Adrenal gland (tissue), 12 donors: ENCODE results near the gene DBNDD1. TPM values are rescaled to one million over a fixed set of nuclear protein-coding genes. Genes with fewer than 3 reads are reported as not detected.

Experiments used
- DNase-seq, 7 donors: peaks; one replicate each; pipeline ENCODE4 v3.0.0-alpha.2; 2019 to 2020
- H3K27ac ChIP-seq, 5 donors: fragments of 200-600 bp; sonication (generic) in 4 of 5; 1 replicate in 3 of 5; 2 replicates in 2 of 5; pipeline versions ENCODE4 v1.5.1 to v1.8.0; 2016 to 2020; ENCODE audit warnings: mild to moderate bottlenecking in 1 of 5
- H3K27me3 ChIP-seq: fragments of 200-600 bp; 2 replicates; pipeline ENCODE4 v1.8.0; 2021
- H3K36me3 ChIP-seq, 2 donors: fragments of 200-600 bp; replicated peaks in 1 of 2; 1 replicate in 1 of 2; 2 replicates in 1 of 2; pipeline versions ENCODE4 v1.5.1 to v1.8.0; 2018 to 2022
- H3K4me1 ChIP-seq, 2 donors: fragments of 200-600 bp; replicated peaks in 1 of 2; 1 replicate in 1 of 2; 2 replicates in 1 of 2; pipeline versions ENCODE4 v1.5.1 to v1.8.0; 2018 to 2021
- H3K4me3 ChIP-seq, 4 donors: fragments of 200-600 bp; sonication (generic) in 3 of 4; one replicate each; pipeline ENCODE4 v1.5.1; 2016 to 2018
- H3K9me3 ChIP-seq, 3 donors: fragments of 200-600 bp; sonication (generic) in 1 of 3; replicated peaks in 1 of 3; 1 replicate in 2 of 3; 2 replicates in 1 of 3; pipeline versions ENCODE4 v1.5.1 to v1.8.0; 2016 to 2021
- CTCF ChIP-seq, 6 experiments: fragments of 450-650 bp in 4 of 6; fragments of 200-600 bp in 2 of 6; sonication (generic) in 1 of 6; IDR thresholded peaks; 1 replicate in 5 of 6; 2 replicates in 1 of 6; pipeline versions ENCODE4 v1.5.1 to v1.8.0; 2016 to 2021; ENCODE audit warnings: antibody characterized with exemption in 6 of 6, mild to moderate bottlenecking in 2 of 6, moderate library complexity in 1 of 6
- POLR2A ChIP-seq, 2 donors: fragments of 450-650 bp; IDR thresholded peaks; one replicate each; pipeline ENCODE4 v1.6.1; 2017; ENCODE audit warnings: antibody characterized with exemption in 2 of 2, mild to moderate bottlenecking in 2 of 2, moderate library complexity in 1 of 2
- WGBS, 4 donors: extraction: QIAGEN DNeasy Blood & Tissue Kit in 2 of 4; methylation state at CpG; one replicate each; pipeline versions ENCODE4 v1.1.5 to v1.1.7; 2013 to 2017; 5-methylcytosine and 5-hydroxymethylcytosine counted together
- intact Hi-C, 2 donors: fragments of 100-400 bp; cut with DNase I; formaldehyde crosslinking; loops; one replicate each; pipeline versions ENCODE4 v1.14.1 to v1.15.0; 2022 to 2023
- polyA plus RNA-seq, 3 donors: library from polyadenylated mRNA; stranded (reverse); fragments of 200-250 nt in 2 of 3; fragments of 350-450 nt in 1 of 3; fragmentation: Illumina TruSeq in 1 of 3; extraction: RNeasy Lipid Tissue Mini Kit (QIAGEN cat#74804) in 1 of 3; gene quantifications; one replicate each; pipeline ENCODE4 v1.2.3, GENCODE V29; 2013 to 2014
- total RNA-seq, 9 donors: library from RNA; depleted of rRNA in 4 of 9; stranded (reverse); fragments of >200 nt in 4 of 9; fragments of 120-200 nt in 1 of 9; fragmentation: NEBNext Ultra II Directional in 1 of 9; extraction: Animal tissue kit (Norgen Biotek cat#: 25700) in 1 of 9; gene quantifications; one replicate each; pipeline versions ENCODE4 v1.1.0 to v1.2.4, GENCODE V29; 2013 to 2023
- donor health status: healthy with polysubstance abuse.
- donor health status: Bipolar disorder and iron deficiency.
- donor health status: DM: yes; HTN: yes; CAD: no.
- donor health status: DM: no; HTN: no; CAD: no.
- donor health status: DM: no; HTN: no; CAD: no.
- donor health status: DM: yes; HTN: yes; CAD: no.

DBNDD1 gene
- total and polyA plus RNA-seq, 12 donors = 1.4 to 24.2 (median 7.0) TPM

GRCh38 chr16:90015586-90016338 lies 3.5 kb downstream of the DBNDD1 start:
- intact Hi-C loops = no loop called here
- TF ChIP-seq CTCF (IDR thresholded peaks at IDR 0.05) (no peak), POLR2A (IDR thresholded peaks at IDR 0.05) (no peak)
- H3K4me1 ChIP-seq = peaks cover 8 to 15% of the 10 kb centered on the region in 2 donors
- H3K27ac ChIP-seq = no peak overlapping the region
- no peaks in the 10 kb centered on the region for H3K9me3 ChIP-seq
- no peak overlapping the region for H3K4me3 ChIP-seq
- no peaks in the 10 kb centered on the region for H3K27me3 ChIP-seq
- WGBS, 4 donors = 88 to 91% (median 89%) methylated on average over 19 of the region's 19 CpGs
- DNase-seq = no peak
- no peaks in the 10 kb centered on the region for H3K36me3 ChIP-seq

- no peak overlapping the region for H3K4me3 ChIP-seq
- WGBS, 4 donors = 71 to 76% (median 74%) methylated on average over 11 to 13 of the region's 13 CpGs
- H3K27ac ChIP-seq = no peak overlapping the region
- H3K9me3 ChIP-seq = no peaks in the 10 kb centered on the region
- no peaks in the 10 kb centered on the region for H3K27me3 ChIP-seq
- TF ChIP-seq CTCF (IDR thresholded peaks at IDR 0.05) (no peak), POLR2A (IDR thresholded peaks at IDR 0.05) (no peak)
- H3K4me1 ChIP-seq = no peaks in the 10 kb centered on the region
- H3K36me3 ChIP-seq = no peaks in the 10 kb centered on the region
- DNase-seq = no peak
- intact Hi-C loops = no loop called here
Measured at GRCh38 chr16:90012991-90013745, 6.1 kb downstream of the DBNDD1 start.

- Histone ChIP-seq H3K27me3 (no peaks in the 10 kb centered on the region), H3K36me3 (no peaks in the 10 kb centered on the region), H3K27ac (no peak overlapping the region), H3K4me1 (no peaks in the 10 kb centered on the region), H3K9me3 (no peaks in the 10 kb centered on the region), H3K4me3 (no peak overlapping the region)
- intact Hi-C loops = no loop called here
- 85 to 86% (median 86%) methylated on average over 4 to 12 of the region's 12 CpGs for WGBS, 4 donors
- DNase-seq = no peak
- no peak for TF ChIP-seq POLR2A (IDR thresholded peaks at IDR 0.05)
- TF ChIP-seq CTCF (IDR thresholded peaks at IDR 0.05) = no peak
Measured at GRCh38 chr16:90011908-90012501, 7.3 kb downstream of the DBNDD1 start.

GRCh38 chr16:90011508-90011819 lies 7.8 kb downstream of the DBNDD1 start:
- no peaks in the 10 kb centered on the region for H3K27me3 ChIP-seq
- H3K27ac ChIP-seq = no peak overlapping the region
- H3K36me3 ChIP-seq = no peaks in the 10 kb centered on the region
- WGBS, 4 donors = 74 to 100% (median 77%) methylated on average over 1 to 11 of the region's 11 CpGs
- H3K4me1 ChIP-seq = no peaks in the 10 kb centered on the region
- no peaks in the 10 kb centered on the region for H3K9me3 ChIP-seq
- no peak overlapping the region for H3K4me3 ChIP-seq
- TF ChIP-seq CTCF (IDR thresholded peaks at IDR 0.05) = no peak
- no peak for TF ChIP-seq POLR2A (IDR thresholded peaks at IDR 0.05)
- no peak for DNase-seq
- intact Hi-C loops = no loop called here
